Measurements from ENCODE around the gene TTL. TPM values are rescaled to one million over a fixed set of nuclear protein-coding genes. Genes with fewer than 3 reads are reported as not detected.

The TTL gene
- total RNA-seq, 2 donors from 2014 or later: 30.9 to 35.9 TPM

DNA sequence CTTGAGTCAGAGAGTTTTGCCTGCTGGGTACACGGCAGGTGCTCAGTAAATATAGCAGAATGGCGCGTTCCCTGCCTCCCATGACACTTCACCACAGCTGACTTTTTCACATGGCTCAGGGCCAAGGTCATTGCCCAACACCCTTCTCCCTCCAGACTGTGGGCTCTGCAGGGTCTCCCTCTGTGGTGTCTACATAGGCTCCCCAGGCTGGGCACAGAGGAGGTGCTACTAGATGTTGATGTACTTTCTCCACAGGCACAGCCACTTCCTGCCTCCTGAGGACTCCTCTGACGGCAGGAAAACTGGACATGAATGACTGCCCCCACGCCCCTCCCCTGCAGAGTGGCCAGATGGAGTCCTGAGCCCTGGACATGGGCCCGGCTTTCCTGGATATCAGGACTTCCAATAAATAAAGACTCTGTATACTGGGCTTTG is 106.7 kb downstream of the TTL start:
- Histone ChIP-seq H3K4me3 (no peak overlapping the region), H3K27me3 (replicated peaks; ENCODE audit: insufficient read depth) (no peaks in the 10 kb centered on the region), H3K9me3 (no peaks in the 10 kb centered on the region), H3K27ac (no peak overlapping the region), H3K4me1 (ENCODE audit: control insufficient read depth in 1 of 2, low read depth in 2 of 2) (peaks cover 6 to 15% of the 10 kb centered on the region in 2 donors), H3K36me3 (peaks cover 10% of the 10 kb centered on the region)
- DNase-seq (ENCODE audit: low spot score) (no peak), ATAC-seq (ENCODE audit: insufficient number of reproducible peaks, low FRiP score, low read depth) (no peak)
- TF ChIP-seq, protein P1, sequence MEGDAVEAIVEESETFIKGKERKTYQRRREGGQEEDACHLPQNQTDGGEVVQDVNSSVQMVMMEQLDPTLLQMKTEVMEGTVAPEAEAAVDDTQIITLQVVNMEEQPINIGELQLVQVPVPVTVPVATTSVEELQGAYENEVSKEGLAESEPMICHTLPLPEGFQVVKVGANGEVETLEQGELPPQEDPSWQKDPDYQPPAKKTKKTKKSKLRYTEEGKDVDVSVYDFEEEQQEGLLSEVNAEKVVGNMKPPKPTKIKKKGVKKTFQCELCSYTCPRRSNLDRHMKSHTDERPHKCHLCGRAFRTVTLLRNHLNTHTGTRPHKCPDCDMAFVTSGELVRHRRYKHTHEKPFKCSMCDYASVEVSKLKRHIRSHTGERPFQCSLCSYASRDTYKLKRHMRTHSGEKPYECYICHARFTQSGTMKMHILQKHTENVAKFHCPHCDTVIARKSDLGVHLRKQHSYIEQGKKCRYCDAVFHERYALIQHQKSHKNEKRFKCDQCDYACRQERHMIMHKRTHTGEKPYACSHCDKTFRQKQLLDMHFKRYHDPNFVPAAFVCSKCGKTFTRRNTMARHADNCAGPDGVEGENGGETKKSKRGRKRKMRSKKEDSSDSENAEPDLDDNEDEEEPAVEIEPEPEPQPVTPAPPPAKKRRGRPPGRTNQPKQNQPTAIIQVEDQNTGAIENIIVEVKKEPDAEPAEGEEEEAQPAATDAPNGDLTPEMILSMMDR (IDR thresholded peaks at IDR 0.05): no peak

Other genes starting within 250 kb of the TTL start
- gene ZC3H8, start 227.1 kb upstream of the TTL start, total RNA-seq: 1 to 10 TPM; 2.4 to 5.3 TPM
- gene ZC3H6, start 206.6 kb upstream of the TTL start, total RNA-seq: 10 to 100 TPM in 1 of 2 donors, 1 to 10 TPM in 1; 6.9 to 10.6 TPM
- 10 to 100 TPM; 30.3 to 53.3 TPM for gene RGPD8, start 48.5 kb upstream of the TTL start, total RNA-seq
- 10 to 100 TPM; 12.5 to 30.8 TPM for gene POLR1B, start 60.3 kb downstream of the TTL start, total RNA-seq
- 1 to 10 TPM; 6.8 to 8.3 TPM for gene CHCHD5, start 102.5 kb downstream of the TTL start, total RNA-seq
- 100 to 1,000 TPM in 1 of 2 donors, 10 to 100 TPM in 1; 62.3 to 146 TPM for gene SLC20A1, start 163.8 kb downstream of the TTL start, total RNA-seq
- gene NT5DC4, start 238.9 kb downstream of the TTL start, total RNA-seq: not detected

Data from thoracic aorta (tissue), 2 donors.